ENCODE results near the gene OXSR1.
A peak's percentile ranks its signal among the peaks of the same experiment; 100 is the strongest.

OXSR1 gene
- 55.5 to 107 (median 81.9) reads per million in 17 experiments for total RNA-seq

- peak; percentile 99 to 100 (median 100) for DNase-seq
Observed at GRCh38 chr3:38164952-38165721, at the start of gene OXSR1. Gene OXSR1, plus strand, starts transcription at chr3:38165537. Its CDS starts 340 bp downstream, at chr3:38165877.

- DNase-seq = no peak
Observed at GRCh38 chr3:38115645-38116427, 49.5 kb upstream of the OXSR1 start.

GRCh38 chr3:38116471-38117162 lies 48.7 kb upstream of the OXSR1 start:
- no peak for DNase-seq

- no peak for DNase-seq
Observed at GRCh38 chr3:38117163-38117716, 48.1 kb upstream of the OXSR1 start.

- peak; percentile 71 to 81 (median 78) for DNase-seq
Observed at GRCh38 chr3:38117748-38118420, 47.5 kb upstream of the OXSR1 start.

GRCh38 chr3:38118421-38119247 lies 46.7 kb upstream of the OXSR1 start:
- DNase-seq = no peak

- DNase-seq = no peak
Observed at GRCh38 chr3:38119248-38119544, 46.1 kb upstream of the OXSR1 start.

- DNase-seq = no peak
Observed at GRCh38 chr3:38119821-38120692, 45.3 kb upstream of the OXSR1 start.

GRCh38 chr3:38120693-38121450 lies 44.5 kb upstream of the OXSR1 start:
- DNase-seq = no peak

GRCh38 chr3:38121451-38121831 lies 43.9 kb upstream of the OXSR1 start:
- DNase-seq = no peak

- DNase-seq = no peak
Observed at GRCh38 chr3:38121832-38122461, 43.4 kb upstream of the OXSR1 start.

GRCh38 chr3:38122712-38123290 lies 42.5 kb upstream of the OXSR1 start:
- no peak for DNase-seq

- DNase-seq = no peak
Observed at GRCh38 chr3:38124324-38125122, 40.8 kb upstream of the OXSR1 start.

GRCh38 chr3:38125305-38126120 lies 39.8 kb upstream of the OXSR1 start:
- no peak for DNase-seq

- no peak for DNase-seq
Observed at GRCh38 chr3:38126121-38126892, 39.0 kb upstream of the OXSR1 start.

- DNase-seq = peak; percentile 46 to 63 (median 54)
Observed at GRCh38 chr3:38127611-38128302, 37.6 kb upstream of the OXSR1 start.

All from suppressor macrophage (primary cell).